Measurements from ENCODE around the gene PIP5K1B.

DNA sequence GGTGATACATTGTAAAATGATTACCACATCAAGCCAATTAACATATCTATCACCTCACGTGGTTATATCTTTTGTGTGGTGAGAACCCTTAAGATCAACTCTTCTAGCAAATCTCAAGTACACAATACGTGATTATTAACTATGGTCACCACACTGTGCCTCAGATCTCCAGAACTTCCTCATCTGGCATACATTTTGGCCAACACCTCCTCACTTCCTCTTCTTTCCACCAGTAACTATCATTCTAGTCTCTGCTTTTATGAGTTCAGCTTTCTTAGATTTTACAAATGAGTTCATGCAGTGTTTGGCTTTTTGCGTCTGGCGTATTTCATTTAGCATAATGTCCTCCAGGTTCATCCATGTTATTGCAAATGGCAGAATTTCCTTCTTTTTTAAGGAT lies 273.0 kb downstream of the PIP5K1B start:
- TF ChIP-seq, protein P1, sequence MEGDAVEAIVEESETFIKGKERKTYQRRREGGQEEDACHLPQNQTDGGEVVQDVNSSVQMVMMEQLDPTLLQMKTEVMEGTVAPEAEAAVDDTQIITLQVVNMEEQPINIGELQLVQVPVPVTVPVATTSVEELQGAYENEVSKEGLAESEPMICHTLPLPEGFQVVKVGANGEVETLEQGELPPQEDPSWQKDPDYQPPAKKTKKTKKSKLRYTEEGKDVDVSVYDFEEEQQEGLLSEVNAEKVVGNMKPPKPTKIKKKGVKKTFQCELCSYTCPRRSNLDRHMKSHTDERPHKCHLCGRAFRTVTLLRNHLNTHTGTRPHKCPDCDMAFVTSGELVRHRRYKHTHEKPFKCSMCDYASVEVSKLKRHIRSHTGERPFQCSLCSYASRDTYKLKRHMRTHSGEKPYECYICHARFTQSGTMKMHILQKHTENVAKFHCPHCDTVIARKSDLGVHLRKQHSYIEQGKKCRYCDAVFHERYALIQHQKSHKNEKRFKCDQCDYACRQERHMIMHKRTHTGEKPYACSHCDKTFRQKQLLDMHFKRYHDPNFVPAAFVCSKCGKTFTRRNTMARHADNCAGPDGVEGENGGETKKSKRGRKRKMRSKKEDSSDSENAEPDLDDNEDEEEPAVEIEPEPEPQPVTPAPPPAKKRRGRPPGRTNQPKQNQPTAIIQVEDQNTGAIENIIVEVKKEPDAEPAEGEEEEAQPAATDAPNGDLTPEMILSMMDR (IDR thresholded peaks at IDR 0.05) = no peak
- no peak for TF ChIP-seq EP300 (IDR thresholded peaks at IDR 0.05)
- TF ChIP-seq POLR2A (IDR thresholded peaks at IDR 0.05) = no peak

Data from sigmoid colon (tissue), 4 donors.